ENCODE measurements around the gene SPR. TPM values are rescaled to one million over a fixed set of nuclear protein-coding genes. Genes with fewer than 3 reads are reported as not detected.
A peak's percentile ranks its signal among the peaks of the same experiment; 100 is the strongest.

The SPR gene
- total and polyA plus RNA-seq, 9 of the 15 experiments (the other 6 are each of a cell fraction or from before 2014, with no cell fraction given): 7.7 to 38.3 (median 26.3) TPM

DNA sequence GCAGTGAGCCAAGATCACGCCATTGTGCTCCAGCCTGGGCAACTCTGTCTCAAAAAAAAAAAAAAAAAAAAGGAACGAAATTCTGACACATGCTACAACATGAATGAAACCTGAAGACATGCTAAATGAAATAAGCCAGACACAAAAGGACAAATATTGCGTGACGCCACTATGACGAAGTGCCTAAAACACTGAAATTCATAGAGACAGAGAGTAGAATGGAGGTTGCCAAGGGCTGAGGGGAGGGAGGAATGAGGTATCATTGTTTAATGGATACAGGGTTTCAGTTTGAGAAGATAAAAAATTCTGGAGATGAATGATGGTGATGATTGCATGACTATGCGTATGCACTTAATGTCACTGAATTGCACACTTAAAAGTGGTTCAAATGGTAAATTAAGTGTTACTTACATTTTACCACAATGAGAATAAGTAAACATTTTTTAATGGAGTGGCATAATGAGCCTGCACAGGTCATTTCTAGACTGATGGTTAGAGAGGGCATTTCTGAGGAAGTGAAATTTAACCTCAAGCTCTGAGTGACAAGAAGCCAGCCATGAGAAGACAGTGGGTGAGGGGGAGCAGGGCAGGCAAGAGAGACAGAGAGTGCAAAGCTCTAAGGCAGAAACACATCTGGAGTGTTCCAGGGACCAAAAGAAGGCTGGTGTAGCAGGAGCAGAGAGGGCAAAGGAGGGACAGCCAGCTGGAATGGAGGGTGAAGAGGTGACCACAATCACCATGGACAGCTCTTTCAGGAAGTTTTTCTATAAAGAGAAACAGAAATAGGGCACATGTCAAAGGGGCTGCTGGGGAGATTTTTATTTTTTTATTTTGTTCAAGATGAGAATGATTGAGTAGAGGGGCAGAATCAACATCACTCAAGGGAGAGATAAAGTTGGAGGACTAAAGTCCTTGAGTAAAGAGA is 40.8 kb upstream of the SPR start:
- in situ Hi-C loops (cut with MboI): no loop called here
- BruUV-seq (replicated peaks): no TSS peak
- Histone ChIP-seq H3K27ac (ENCODE audit: extremely low read depth, low read depth, low read length) (no peak overlapping the region), H3K27me3 (ENCODE audit: control insufficient read depth in 2 of 2, insufficient read depth in 2 of 2, low read length in 2 of 2) (peaks cover 9 to 17% of the 10 kb centered on the region in 2 experiments), H3K79me2 (ENCODE audit: control insufficient read depth, insufficient read depth, low read length) (no peaks in the 10 kb centered on the region), H3K36me3 (ENCODE audit: control insufficient read depth, insufficient read depth, low read length) (no peaks in the 10 kb centered on the region), H3K9me1 (ENCODE audit: control insufficient read depth, insufficient read depth, low read length) (no peaks in the 10 kb centered on the region), H4K20me1 (replicated peaks; ENCODE audit: control insufficient read depth, insufficient read depth, low read length) (no peaks in the 10 kb centered on the region; the same call in 1 of the 2 replicates), H3K4me3 (no peak overlapping the region), H3K4me2 (ENCODE audit: insufficient read depth, low read length) (no peak overlapping the region), H3K9me3 (replicated peaks; ENCODE audit: control insufficient read depth, insufficient read depth, low read depth, low read length) (no peaks in the 10 kb centered on the region), H3K4me1 (replicated peaks in 1 of 2; ENCODE audit: control insufficient read depth in 2 of 2, insufficient read depth in 2 of 2, low read length in 2 of 2) (no peaks in the 10 kb centered on the region), H3K9ac (ENCODE audit: insufficient read depth in 1 of 2, low read depth in 2 of 2, low read length in 2 of 2) (no peak overlapping the region), H2AFZ (ENCODE audit: low read depth, low read length) (no peak overlapping the region)
- FAIRE-seq (no peak), ATAC-seq (no peak), DNase-seq (ENCODE audit: extremely low read depth in 1 of 4, low spot score in 3 of 4) (no peak)
- ChIA-PET POLR2A (interaction anchor here (0.6 to 0.7 kb wide), 3 partner anchors 14 to 233 kb away, joined by 3 to 4 read pairs (median 3); no protein-coding TSS in a partner anchor), CTCF (ENCODE audit: low intra/inter-chr PET ratio) (no interaction called here)
- intact Hi-C loops (cut with micrococcal nuclease): no loop called here
- 4% methylated on average over 5 of the region's 6 CpGs for WGBS (ENCODE audit: insufficient coverage, low coverage, missing lambda C conversion rate)
- TF ChIP-seq REST (IDR thresholded peaks at IDR 0.05; ENCODE audit: borderline replicate concordance) (peak; percentile 56), REST (CRISPR knock-in tag; IDR thresholded peaks at IDR 0.05; ENCODE audit: low read depth) (no peak), EZH2 (IDR thresholded peaks at IDR 0.05; ENCODE audit: borderline replicate concordance, low read depth, low read length) (no peak)

Data from K562 (cell line).